PC-9 (cell line): ENCODE measurements around the gene FNDC3B.

Experiments used
- CTCF ChIP-seq: fragments of 200-600 bp; sonication (generic); conservative IDR thresholded peaks from 2 replicates; pipeline ENCODE4 v1.6.1; 2017; ENCODE audit warnings: mixed run types, antibody characterized with exemption, mild to moderate bottlenecking, moderate library complexity
- EZH2 ChIP-seq: fragments of 200-600 bp; sonication (generic); IDR thresholded peaks from 2 replicates; pipeline ENCODE4 v1.8.0; 2017; ENCODE audit warnings: antibody characterized with exemption, low read depth

- no peak for TF ChIP-seq CTCF
- no peak for TF ChIP-seq EZH2
Observed at GRCh38 chr3:172347895-172348679, 308.7 kb downstream of the FNDC3B start.
